ENCODE results near the gene AP3M1.

AP3M1 gene

GRCh38 chr10:74099420-74099819 lies 51.2 kb downstream of the AP3M1 start:
- no peaks in the 10 kb centered on the region for H3K4me1 ChIP-seq (ENCODE audit: insufficient read depth, low read length)
- no peaks in the 10 kb centered on the region for H3K27me3 ChIP-seq (ENCODE audit: insufficient read depth, low read length)
- H3K36me3 ChIP-seq (ENCODE audit: insufficient read depth, low read length) = peaks cover 76% of the 10 kb centered on the region

GRCh38 chr10:74097776-74098175 lies 52.9 kb downstream of the AP3M1 start:
- Histone ChIP-seq H3K27me3 (ENCODE audit: insufficient read depth, low read length) (no peaks in the 10 kb centered on the region), H2AFZ (ENCODE audit: low read depth, low read length) (no peak overlapping the region), H3K4me1 (ENCODE audit: insufficient read depth, low read length) (no peaks in the 10 kb centered on the region), H3K9me3 (ENCODE audit: low read length) (no peaks in the 10 kb centered on the region), H3K4me3 (ENCODE audit: low read length) (no peak overlapping the region), H3K36me3 (ENCODE audit: insufficient read depth, low read length) (peaks cover 80% of the 10 kb centered on the region)

More at GRCh38 chr10:74099420-74099819, 51.2 kb downstream of the AP3M1 start:
- H2AFZ ChIP-seq (ENCODE audit: low read depth, low read length) = no peak overlapping the region
- no peaks in the 10 kb centered on the region for H3K9me3 ChIP-seq (ENCODE audit: low read length)
- H3K4me3 ChIP-seq (ENCODE audit: low read length) = no peak overlapping the region

- peaks cover 81% of the 10 kb centered on the region for H3K36me3 ChIP-seq (ENCODE audit: insufficient read depth, low read length)
- H3K27me3 ChIP-seq (ENCODE audit: insufficient read depth, low read length) = no peaks in the 10 kb centered on the region
- H3K9me3 ChIP-seq (ENCODE audit: low read length) = no peaks in the 10 kb centered on the region
- no peak overlapping the region for H3K4me3 ChIP-seq (ENCODE audit: low read length)
- H3K4me1 ChIP-seq (ENCODE audit: insufficient read depth, low read length) = no peaks in the 10 kb centered on the region
- H2AFZ ChIP-seq (ENCODE audit: low read depth, low read length) = no peak overlapping the region
These were observed 53.9 kb downstream of the AP3M1 start for GRCh38 chr10:74096777-74097176.

- Histone ChIP-seq H3K27me3 (ENCODE audit: insufficient read depth, low read length) (no peaks in the 10 kb centered on the region), H3K9me3 (ENCODE audit: low read length) (no peaks in the 10 kb centered on the region), H3K4me1 (ENCODE audit: insufficient read depth, low read length) (no peaks in the 10 kb centered on the region), H3K4me3 (ENCODE audit: low read length) (no peak overlapping the region), H3K36me3 (ENCODE audit: insufficient read depth, low read length) (peaks cover 79% of the 10 kb centered on the region), H2AFZ (ENCODE audit: low read depth, low read length) (no peak overlapping the region)
These were observed 56.4 kb downstream of the AP3M1 start for GRCh38 chr10:74094231-74094630.

- H3K27me3 ChIP-seq (ENCODE audit: insufficient read depth, low read length) = no peaks in the 10 kb centered on the region
- H3K4me1 ChIP-seq (ENCODE audit: insufficient read depth, low read length) = no peaks in the 10 kb centered on the region
- H2AFZ ChIP-seq (ENCODE audit: low read depth, low read length) = no peak overlapping the region
- no peaks in the 10 kb centered on the region for H3K9me3 ChIP-seq (ENCODE audit: low read length)
- no peak overlapping the region for H3K4me3 ChIP-seq (ENCODE audit: low read length)
- H3K36me3 ChIP-seq (ENCODE audit: insufficient read depth, low read length) = peaks cover 76% of the 10 kb centered on the region
These were observed 57.0 kb downstream of the AP3M1 start for GRCh38 chr10:74093530-74094164.

GRCh38 chr10:74092372-74092771 lies 58.3 kb downstream of the AP3M1 start:
- Histone ChIP-seq H3K4me3 (ENCODE audit: low read length) (no peak overlapping the region), H3K9me3 (ENCODE audit: low read length) (no peaks in the 10 kb centered on the region), H2AFZ (ENCODE audit: low read depth, low read length) (no peak overlapping the region), H3K36me3 (ENCODE audit: insufficient read depth, low read length) (peaks cover 66% of the 10 kb centered on the region), H3K4me1 (ENCODE audit: insufficient read depth, low read length) (no peaks in the 10 kb centered on the region), H3K27me3 (ENCODE audit: insufficient read depth, low read length) (no peaks in the 10 kb centered on the region)

GRCh38 chr10:74088722-74089121 lies 61.9 kb downstream of the AP3M1 start:
- H3K36me3 ChIP-seq (ENCODE audit: insufficient read depth, low read length) = peaks cover 46% of the 10 kb centered on the region
- no peaks in the 10 kb centered on the region for H3K9me3 ChIP-seq (ENCODE audit: low read length)
- H2AFZ ChIP-seq (ENCODE audit: low read depth, low read length) = no peak overlapping the region
- no peaks in the 10 kb centered on the region for H3K27me3 ChIP-seq (ENCODE audit: insufficient read depth, low read length)
- H3K4me3 ChIP-seq (ENCODE audit: low read length) = no peak overlapping the region
- no peaks in the 10 kb centered on the region for H3K4me1 ChIP-seq (ENCODE audit: insufficient read depth, low read length)

- Histone ChIP-seq H3K36me3 (ENCODE audit: insufficient read depth, low read length) (peaks cover 47% of the 10 kb centered on the region), H3K4me3 (ENCODE audit: low read length) (no peak overlapping the region)
These were observed 64.3 kb downstream of the AP3M1 start for GRCh38 chr10:74086317-74086716.

GRCh38 chr10:74084955-74085354 lies 65.7 kb downstream of the AP3M1 start:
- H3K9me3 ChIP-seq (ENCODE audit: low read length) = no peaks in the 10 kb centered on the region
- H3K4me1 ChIP-seq (ENCODE audit: insufficient read depth, low read length) = no peaks in the 10 kb centered on the region
- peaks cover 34% of the 10 kb centered on the region for H3K36me3 ChIP-seq (ENCODE audit: insufficient read depth, low read length)
- no peak overlapping the region for H3K4me3 ChIP-seq (ENCODE audit: low read length)
- no peak overlapping the region for H2AFZ ChIP-seq (ENCODE audit: low read depth, low read length)
- no peaks in the 10 kb centered on the region for H3K27me3 ChIP-seq (ENCODE audit: insufficient read depth, low read length)

More at GRCh38 chr10:74086317-74086716, 64.3 kb downstream of the AP3M1 start:
- Histone ChIP-seq H2AFZ (ENCODE audit: low read depth, low read length) (no peak overlapping the region), H3K4me1 (ENCODE audit: insufficient read depth, low read length) (no peaks in the 10 kb centered on the region), H3K27me3 (ENCODE audit: insufficient read depth, low read length) (no peaks in the 10 kb centered on the region), H3K9me3 (ENCODE audit: low read length) (no peaks in the 10 kb centered on the region)

- H3K4me3 ChIP-seq (ENCODE audit: low read length) = no peak overlapping the region
- H3K9me3 ChIP-seq (ENCODE audit: low read length) = no peaks in the 10 kb centered on the region
- peaks cover 25% of the 10 kb centered on the region for H3K36me3 ChIP-seq (ENCODE audit: insufficient read depth, low read length)
- no peaks in the 10 kb centered on the region for H3K4me1 ChIP-seq (ENCODE audit: insufficient read depth, low read length)
- no peak overlapping the region for H2AFZ ChIP-seq (ENCODE audit: low read depth, low read length)
- no peaks in the 10 kb centered on the region for H3K27me3 ChIP-seq (ENCODE audit: insufficient read depth, low read length)
These were observed 67.3 kb downstream of the AP3M1 start for GRCh38 chr10:74083304-74083703.

- Histone ChIP-seq H3K36me3 (ENCODE audit: insufficient read depth, low read length) (peaks cover 25% of the 10 kb centered on the region), H2AFZ (ENCODE audit: low read depth, low read length) (no peak overlapping the region), H3K27me3 (ENCODE audit: insufficient read depth, low read length) (no peaks in the 10 kb centered on the region), H3K4me3 (ENCODE audit: low read length) (no peak overlapping the region), H3K9me3 (ENCODE audit: low read length) (no peaks in the 10 kb centered on the region), H3K4me1 (ENCODE audit: insufficient read depth, low read length) (peaks cover 3% of the 10 kb centered on the region)
These were observed 68.5 kb downstream of the AP3M1 start for GRCh38 chr10:74081941-74082718.

GRCh38 chr10:74081192-74081803 lies 69.3 kb downstream of the AP3M1 start:
- no peak overlapping the region for H2AFZ ChIP-seq (ENCODE audit: low read depth, low read length)
- H3K4me1 ChIP-seq (ENCODE audit: insufficient read depth, low read length) = peaks cover 3% of the 10 kb centered on the region
- H3K4me3 ChIP-seq (ENCODE audit: low read length) = no peak overlapping the region
- H3K36me3 ChIP-seq (ENCODE audit: insufficient read depth, low read length) = peaks cover 28% of the 10 kb centered on the region
- H3K27me3 ChIP-seq (ENCODE audit: insufficient read depth, low read length) = no peaks in the 10 kb centered on the region
- H3K9me3 ChIP-seq (ENCODE audit: low read length) = no peaks in the 10 kb centered on the region

- H3K27me3 ChIP-seq (ENCODE audit: insufficient read depth, low read length) = no peaks in the 10 kb centered on the region
- peaks cover 33% of the 10 kb centered on the region for H3K36me3 ChIP-seq (ENCODE audit: insufficient read depth, low read length)
- H3K4me1 ChIP-seq (ENCODE audit: insufficient read depth, low read length) = peaks cover 3% of the 10 kb centered on the region
- H2AFZ ChIP-seq (ENCODE audit: low read depth, low read length) = no peak overlapping the region
- no peaks in the 10 kb centered on the region for H3K9me3 ChIP-seq (ENCODE audit: low read length)
- no peak overlapping the region for H3K4me3 ChIP-seq (ENCODE audit: low read length)
These were observed 70.6 kb downstream of the AP3M1 start for GRCh38 chr10:74079936-74080590.

Data from neuron (in vitro differentiated cells).